UCSD-AML1 (cell line): ENCODE results near the gene HOXD4.

ENCODE experiments used
- DNase-seq: peaks from one replicate; lab custom pipeline; 2025; ENCODE audit not compliant: unreplicated experiment; lab: John Stamatoyannopoulos, UW

Gene HOXD4

DNA sequence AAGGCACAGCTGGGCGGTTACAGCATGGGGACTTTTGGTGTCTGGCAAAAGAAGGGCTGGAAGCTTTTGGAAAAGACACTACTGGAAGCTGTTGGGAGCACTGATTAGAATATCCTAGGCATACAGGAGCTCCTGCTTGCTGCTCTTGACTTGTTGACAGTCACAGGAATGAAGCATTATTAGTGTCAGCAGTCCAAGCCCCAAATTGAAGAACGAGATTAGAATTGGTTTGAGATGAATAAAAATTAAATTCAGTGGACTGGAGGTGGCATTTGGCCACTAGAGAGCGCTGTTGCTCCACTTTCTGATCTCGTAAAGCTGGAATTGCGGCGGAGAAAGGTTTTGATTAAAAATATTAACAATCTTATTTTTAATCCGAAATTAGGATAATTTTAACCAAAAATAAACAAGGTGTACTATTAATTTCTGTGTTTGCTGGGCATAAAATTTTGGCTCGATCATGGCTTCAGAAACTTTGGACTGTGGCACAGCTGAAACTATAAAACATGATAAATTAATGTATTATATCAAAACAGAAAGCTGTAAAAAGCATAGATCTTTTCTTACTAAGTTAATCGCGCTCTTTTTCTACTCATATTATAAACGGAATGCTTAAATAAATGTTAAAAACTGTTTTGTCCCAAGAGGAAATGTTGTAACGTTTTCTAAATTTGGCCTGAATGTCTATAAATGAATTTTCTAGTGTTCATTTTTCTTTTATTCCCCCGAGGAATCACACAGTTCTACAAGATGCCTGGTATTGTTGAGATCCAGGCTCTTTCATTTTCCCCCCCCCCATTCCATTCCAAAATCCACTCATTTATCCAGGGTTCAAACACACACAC lies 24.2 kb upstream of the HOXD4 start:
- peak; percentile 37 for DNase-seq

- DNase-seq: no peak
Measured at GRCh38 chr2:176127774-176128072, 23.6 kb upstream of the HOXD4 start.

- DNase-seq: no peak
Measured at GRCh38 chr2:176128172-176128981, 23.0 kb upstream of the HOXD4 start.

DNA sequence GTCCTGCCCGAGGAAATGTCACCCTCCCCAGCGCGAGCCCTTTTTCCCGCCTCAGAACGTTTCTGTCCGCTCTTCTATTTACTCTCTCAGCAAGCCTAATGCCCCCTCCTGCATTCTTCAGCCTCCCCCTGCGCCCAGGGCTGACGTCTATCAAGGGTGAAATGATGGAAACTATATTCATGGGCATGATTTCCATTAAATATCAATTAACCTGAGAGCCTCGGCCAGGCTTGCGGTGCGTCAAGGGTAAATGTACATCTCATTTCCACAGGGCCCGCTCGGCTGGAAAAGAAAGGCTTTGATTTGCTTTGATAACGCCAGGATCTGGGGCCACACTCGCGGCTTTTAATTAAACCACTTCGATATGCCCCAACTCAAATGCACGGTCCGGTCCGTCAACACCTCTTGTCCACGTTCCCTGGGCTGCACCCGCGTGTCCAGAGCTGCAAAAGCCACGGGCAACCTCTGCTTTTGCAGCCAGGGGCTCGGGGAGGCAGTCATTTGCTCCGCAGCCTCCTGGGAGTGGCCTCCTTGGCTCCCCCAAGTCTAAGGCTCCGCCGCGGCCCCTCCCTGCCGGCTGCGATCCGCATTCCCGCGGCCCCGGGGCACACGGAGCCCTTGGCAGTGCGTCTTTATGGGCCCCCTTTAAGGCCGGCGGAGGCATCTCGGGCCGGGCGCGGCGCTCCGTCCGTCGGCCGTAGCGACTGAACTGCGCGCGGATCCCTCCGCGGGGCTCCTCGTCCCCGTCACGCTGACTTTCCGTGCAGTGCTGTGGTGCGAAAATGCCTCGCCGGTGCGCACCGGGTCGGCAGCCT lies 22.2 kb upstream of the HOXD4 start, which contains the start of gene HOXD8:
Gene HOXD8 (plus strand): TSS at position 724 of the 815 bp plus-strand sequence. CDS start 662 bp downstream, outside the sequence.
- no peak for DNase-seq

DNA sequence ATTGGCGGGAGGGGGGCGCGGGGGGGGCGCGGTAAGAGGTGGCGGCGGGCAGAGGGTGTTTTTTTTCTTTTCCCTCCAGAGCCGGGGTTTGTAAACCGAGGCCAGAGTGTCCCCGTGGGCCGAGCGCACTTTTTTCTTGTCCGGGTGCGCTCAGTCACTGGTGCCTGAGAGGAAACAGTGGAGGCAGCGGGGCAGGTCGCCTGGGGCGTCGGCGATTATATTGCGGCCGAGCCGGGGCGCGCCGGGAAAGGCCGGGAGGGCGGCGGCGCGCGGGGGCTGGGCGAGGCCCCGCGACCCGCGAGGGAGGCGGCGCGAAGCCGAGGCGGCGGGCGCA lies 21.6 kb upstream of the HOXD4 start:
- no peak for DNase-seq

GRCh38 chr2:176130147-176130956 lies 21.0 kb upstream of the HOXD4 start:
- DNase-seq: no peak

DNA sequence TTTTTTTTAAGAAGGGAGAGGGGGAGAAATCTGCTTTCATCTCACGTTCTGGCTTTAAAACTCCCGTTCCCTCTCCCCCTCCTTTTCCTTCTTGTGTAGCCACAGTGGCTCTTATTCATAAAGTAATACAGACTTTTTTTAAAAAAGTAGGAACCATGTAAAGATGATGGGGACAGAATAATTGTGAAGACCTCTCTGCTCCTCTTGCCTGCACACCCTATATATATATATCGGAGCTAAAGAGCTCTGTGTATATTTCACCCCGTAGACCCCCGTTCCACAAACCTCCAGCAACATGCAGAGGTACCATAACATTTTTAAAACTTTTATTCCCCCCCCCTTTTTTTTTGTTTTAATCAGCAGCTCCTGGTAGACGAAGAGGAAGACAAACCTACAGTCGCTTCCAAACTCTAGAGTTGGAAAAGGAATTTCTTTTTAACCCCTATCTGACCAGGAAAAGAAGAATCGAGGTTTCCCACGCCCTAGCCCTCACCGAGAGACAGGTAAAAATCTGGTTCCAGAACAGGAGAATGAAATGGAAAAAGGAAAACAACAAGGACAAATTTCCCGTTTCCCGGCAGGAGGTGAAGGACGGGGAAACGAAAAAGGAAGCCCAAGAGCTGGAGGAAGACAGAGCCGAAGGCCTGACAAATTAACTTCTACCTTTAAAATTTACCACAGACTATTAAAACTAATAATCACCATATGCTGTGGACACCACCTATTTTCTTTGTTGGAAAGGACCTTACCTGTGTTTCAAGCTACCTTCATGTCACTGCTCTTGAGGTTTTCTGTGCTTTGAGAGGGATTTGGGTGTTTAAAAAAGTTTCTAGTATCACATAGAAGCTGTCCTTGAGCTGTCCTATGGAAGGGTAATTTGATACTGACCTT lies 20.1 kb upstream of the HOXD4 start:
- DNase-seq: no peak

DNA sequence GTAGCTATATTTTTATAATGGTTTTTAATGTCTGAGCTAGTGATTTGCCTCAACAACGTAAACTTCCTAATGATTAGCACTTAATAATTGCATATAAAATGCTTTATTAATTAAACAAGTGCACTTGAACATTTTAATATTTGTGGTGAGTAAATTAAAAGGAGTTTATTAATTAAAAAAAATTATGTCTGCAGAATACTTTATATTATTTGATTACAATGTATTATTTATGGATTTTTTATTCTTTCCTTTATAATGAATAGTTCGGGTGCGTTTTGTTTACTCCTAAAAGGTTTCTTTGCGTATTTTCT lies 19.5 kb upstream of the HOXD4 start:
- no peak for DNase-seq

- DNase-seq: no peak
Measured at GRCh38 chr2:176132205-176133171, 18.9 kb upstream of the HOXD4 start.

- DNase-seq: no peak
Measured at GRCh38 chr2:176133389-176133788, 18.0 kb upstream of the HOXD4 start.

GRCh38 chr2:176134035-176134434 lies 17.3 kb upstream of the HOXD4 start:
- no peak for DNase-seq

GRCh38 chr2:176135035-176135440 lies 16.3 kb upstream of the HOXD4 start:
- no peak for DNase-seq

- DNase-seq: no peak
Measured at GRCh38 chr2:176136374-176137251, 14.7 kb upstream of the HOXD4 start.

- no peak for DNase-seq
Measured at GRCh38 chr2:176137252-176137580, 14.1 kb upstream of the HOXD4 start.

DNA sequence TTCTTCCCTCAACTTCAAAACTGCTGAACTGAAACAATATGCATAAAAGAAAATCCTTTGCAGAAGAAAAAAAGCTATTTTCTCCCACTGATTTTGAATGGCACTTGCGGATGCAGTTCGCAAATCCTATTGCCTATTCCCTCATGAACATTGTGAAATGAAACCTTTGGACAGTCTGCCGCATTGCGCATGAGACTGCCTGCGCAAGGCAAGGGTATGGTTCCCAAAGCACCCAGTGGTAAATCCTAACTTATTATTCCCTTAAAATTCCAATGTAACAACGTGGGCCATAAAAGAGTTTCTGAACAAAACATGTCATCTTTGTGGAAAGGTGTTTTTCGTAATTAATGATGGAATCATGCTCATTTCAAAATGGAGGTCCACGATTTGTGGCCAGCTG lies 13.4 kb upstream of the HOXD4 start:
- no peak for DNase-seq

- DNase-seq: no peak
Measured at GRCh38 chr2:176138526-176138922, 12.8 kb upstream of the HOXD4 start.

DNA sequence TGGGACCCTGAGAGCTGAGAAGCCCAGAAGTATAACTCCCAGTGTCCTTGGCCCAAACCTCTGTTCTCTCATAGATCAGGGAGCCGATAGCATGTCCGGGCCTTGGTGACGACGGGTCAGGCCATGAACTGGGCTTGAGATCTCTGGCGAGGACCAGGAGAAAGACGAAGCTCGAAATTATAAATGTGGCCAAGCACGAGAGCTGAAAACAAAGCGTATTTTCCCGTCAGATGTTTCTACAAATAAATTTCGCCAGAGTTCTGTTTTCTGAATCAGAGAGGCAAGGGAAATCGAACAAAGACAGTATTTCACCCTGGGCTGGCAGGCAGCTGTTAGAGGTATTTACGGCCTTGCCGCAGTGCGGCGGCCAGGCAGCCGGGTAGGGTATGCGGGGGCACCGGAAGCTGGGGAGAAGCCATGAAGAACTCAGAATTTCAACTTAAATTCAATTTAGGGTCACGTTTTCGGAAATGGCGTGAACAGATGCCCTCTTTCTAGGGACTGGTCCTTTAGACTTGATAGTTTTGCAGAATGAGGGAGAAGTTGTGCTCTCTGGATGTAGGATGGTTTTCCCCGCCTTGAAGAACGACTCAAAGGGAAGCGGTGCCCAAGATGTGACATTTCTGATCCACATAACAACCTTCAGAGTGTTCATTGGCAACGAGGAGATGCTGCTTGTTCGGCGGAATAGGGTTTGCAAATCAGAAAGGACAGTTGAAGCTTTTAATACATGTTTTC lies 12.3 kb upstream of the HOXD4 start:
- DNase-seq: no peak
